ENCODE data around the gene PIF1.

The PIF1 gene

DNA sequence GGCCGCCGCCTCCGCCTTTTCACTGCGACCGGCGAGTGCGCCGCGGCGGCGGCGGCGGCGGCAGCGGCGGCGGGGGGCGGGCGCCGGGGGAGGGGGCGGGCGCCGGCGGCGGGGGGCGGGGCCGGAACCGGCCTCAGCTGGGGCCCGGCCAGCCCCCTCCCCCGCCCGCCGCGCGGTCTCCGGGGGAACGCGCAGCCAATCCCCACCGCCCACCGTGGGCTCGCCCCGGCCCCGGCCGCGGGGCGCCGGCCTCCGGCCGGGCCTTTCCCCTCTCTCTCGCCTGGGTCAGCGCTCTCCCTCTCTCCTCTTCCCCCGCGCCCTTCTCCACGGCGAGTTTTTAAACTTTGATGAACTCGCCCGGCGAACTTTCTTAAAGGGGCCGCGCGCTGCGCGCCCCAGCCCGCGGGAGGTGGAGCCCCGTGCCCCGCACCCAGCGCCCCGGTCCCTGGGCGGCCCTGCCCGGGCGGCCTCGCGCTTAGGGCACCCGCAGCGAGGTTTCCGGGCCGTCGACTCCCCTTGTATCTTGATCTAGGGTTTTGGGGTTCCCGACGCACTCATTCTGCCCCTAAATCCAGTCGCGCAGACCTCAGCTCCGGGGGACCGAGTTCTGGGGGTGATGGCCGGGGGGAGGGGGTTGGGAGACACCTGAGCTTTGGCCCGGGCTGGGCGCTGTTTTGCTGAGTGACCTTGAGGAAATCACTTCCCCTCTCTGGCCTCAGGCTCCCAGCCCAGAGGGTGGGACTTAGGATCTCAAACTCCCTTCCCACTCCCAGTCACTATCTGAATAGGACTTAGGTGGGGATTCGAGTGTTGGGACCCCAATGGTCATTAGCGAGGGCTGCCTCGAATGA, 49.7 kb downstream of the PIF1 start, which contains the start of gene RBPMS2:
RBPMS2 (minus strand) TSS at position 39 of the 851 bp plus-strand sequence. CDS start 270 bp downstream, outside the sequence.
- no peak for TF ChIP-seq ZBTB7A (IDR thresholded peaks at IDR 0.05; ENCODE audit: low read depth)
- TF ChIP-seq, protein P1, sequence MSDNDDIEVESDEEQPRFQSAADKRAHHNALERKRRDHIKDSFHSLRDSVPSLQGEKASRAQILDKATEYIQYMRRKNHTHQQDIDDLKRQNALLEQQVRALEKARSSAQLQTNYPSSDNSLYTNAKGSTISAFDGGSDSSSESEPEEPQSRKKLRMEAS (IDR thresholded peaks at IDR 0.05), result no peak
- TF ChIP-seq EP300 (IDR thresholded peaks at IDR 0.05; ENCODE audit: borderline replicate concordance), result no peak
- no peak for TF ChIP-seq CEBPB (IDR thresholded peaks at IDR 0.05)
- TF ChIP-seq, protein P2, sequence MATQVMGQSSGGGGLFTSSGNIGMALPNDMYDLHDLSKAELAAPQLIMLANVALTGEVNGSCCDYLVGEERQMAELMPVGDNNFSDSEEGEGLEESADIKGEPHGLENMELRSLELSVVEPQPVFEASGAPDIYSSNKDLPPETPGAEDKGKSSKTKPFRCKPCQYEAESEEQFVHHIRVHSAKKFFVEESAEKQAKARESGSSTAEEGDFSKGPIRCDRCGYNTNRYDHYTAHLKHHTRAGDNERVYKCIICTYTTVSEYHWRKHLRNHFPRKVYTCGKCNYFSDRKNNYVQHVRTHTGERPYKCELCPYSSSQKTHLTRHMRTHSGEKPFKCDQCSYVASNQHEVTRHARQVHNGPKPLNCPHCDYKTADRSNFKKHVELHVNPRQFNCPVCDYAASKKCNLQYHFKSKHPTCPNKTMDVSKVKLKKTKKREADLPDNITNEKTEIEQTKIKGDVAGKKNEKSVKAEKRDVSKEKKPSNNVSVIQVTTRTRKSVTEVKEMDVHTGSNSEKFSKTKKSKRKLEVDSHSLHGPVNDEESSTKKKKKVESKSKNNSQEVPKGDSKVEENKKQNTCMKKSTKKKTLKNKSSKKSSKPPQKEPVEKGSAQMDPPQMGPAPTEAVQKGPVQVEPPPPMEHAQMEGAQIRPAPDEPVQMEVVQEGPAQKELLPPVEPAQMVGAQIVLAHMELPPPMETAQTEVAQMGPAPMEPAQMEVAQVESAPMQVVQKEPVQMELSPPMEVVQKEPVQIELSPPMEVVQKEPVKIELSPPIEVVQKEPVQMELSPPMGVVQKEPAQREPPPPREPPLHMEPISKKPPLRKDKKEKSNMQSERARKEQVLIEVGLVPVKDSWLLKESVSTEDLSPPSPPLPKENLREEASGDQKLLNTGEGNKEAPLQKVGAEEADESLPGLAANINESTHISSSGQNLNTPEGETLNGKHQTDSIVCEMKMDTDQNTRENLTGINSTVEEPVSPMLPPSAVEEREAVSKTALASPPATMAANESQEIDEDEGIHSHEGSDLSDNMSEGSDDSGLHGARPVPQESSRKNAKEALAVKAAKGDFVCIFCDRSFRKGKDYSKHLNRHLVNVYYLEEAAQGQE (IDR thresholded peaks at IDR 0.05; ENCODE audit: low read depth), result no peak
- no peak for TF ChIP-seq NFIC (IDR thresholded peaks at IDR 0.05)
- no peak for TF ChIP-seq FOXM1 (IDR thresholded peaks at IDR 0.05; ENCODE audit: borderline replicate concordance, low read depth)
- TF ChIP-seq EGR1 (IDR thresholded peaks at IDR 0.05), result no peak
- no peak for TF ChIP-seq CREB1 (IDR thresholded peaks at IDR 0.05; ENCODE audit: low read depth)
- TF ChIP-seq TCF12 (IDR thresholded peaks at IDR 0.05; ENCODE audit: low read depth), result no peak
- TF ChIP-seq RAD21 (IDR thresholded peaks at IDR 0.05; ENCODE audit: low read depth), result no peak
- TF ChIP-seq TAF1 (IDR thresholded peaks at IDR 0.05; ENCODE audit: low read depth), result no peak
- TF ChIP-seq YY1 (IDR thresholded peaks at IDR 0.05; ENCODE audit: low read depth), result no peak
- TF ChIP-seq, protein P3, sequence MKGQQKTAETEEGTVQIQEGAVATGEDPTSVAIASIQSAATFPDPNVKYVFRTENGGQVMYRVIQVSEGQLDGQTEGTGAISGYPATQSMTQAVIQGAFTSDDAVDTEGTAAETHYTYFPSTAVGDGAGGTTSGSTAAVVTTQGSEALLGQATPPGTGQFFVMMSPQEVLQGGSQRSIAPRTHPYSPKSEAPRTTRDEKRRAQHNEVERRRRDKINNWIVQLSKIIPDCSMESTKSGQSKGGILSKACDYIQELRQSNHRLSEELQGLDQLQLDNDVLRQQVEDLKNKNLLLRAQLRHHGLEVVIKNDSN (IDR thresholded peaks at IDR 0.05), result no peak

DNA sequence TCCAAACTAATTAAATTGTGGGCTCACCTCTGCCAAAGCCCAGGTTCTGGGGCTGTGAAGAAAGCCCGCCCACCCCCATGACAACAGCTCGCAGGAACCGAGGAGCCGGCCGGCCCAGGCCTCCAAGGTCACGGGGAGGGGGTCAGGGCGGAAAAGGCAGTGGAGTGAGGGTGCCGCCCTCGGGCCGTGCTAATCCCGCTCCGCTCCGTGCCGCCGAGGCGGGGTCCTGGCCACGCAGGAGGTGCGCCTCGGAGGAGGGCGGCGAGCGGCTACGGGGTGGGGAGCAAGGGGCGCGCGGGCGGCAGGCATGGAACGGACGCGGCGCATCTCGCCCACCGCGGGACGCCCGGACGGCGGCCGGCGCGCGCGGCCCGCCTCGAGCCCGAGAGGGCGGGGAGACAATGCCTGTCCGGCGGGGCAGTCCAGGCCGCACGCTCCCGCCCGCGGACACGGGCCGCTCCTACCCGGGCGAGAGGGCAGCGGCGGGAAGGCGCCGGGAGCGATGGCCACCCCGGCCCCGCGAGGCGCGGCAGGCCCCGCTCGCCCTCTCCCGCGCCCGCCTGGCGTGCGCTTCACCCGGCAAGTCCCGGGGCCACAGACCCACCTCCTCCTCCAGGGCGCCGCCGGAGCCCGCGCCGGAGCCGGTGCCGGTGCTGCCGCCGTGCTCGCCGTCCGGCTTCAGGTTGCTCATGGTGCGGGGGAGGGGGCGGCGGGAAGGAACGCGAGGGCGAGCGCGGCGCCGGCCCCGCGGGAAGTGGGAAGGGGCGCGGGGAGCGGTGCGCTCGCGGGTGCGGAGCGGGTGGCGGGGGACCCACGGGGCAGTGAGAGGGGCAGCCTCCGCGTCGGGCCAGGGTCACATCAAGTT, 50.6 kb downstream of the PIF1 start:
- TF ChIP-seq, protein P1 (IDR thresholded peaks at IDR 0.05), result peak; percentile 34; the same call in 1 of the 2 replicates
- 0 out of 2 replicates have a peak, but pooled peaks have one; percentile 22 for TF ChIP-seq EGR1 (IDR thresholded peaks at IDR 0.05)
- TF ChIP-seq, protein P3 (IDR thresholded peaks at IDR 0.05), result 0 out of 2 replicates have a peak, but pooled peaks have one; percentile 10
- peak; percentile 61; the same call in 1 of the 2 replicates for TF ChIP-seq ZBTB7A (IDR thresholded peaks at IDR 0.05; ENCODE audit: low read depth)
- TF ChIP-seq YY1 (IDR thresholded peaks at IDR 0.05; ENCODE audit: low read depth), result no peak

DNA sequence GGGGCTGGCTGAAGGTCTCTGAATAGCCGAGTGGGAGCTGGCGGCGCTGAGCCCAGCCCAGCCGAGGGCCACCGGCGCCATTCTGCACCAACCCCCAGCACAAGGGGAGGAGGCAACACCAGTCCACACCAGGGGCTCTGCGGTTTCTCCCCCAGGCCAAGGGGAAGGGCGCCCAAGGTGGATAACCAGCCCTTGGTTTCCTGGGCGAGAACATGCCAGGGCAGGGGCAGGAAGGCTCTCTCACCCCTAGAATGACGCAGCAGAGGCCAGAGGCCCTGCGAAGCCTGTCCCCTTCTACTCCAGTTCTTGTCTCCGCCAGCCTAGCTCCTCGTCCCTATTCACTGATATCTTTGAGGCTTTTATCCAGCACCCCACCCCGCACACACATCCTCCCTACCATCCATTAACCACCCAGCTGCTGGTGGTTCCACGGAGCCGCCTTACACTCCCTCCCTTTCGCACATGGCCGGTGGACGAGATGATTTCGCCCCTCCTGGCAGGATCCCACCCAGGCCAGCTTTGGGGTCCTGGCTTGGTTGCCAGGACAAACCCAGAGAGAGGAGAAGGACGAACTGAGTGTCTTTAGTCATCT, 51.3 kb downstream of the PIF1 start:
- no peak for TF ChIP-seq TEAD4 (IDR thresholded peaks at IDR 0.05)
- TF ChIP-seq, protein P1 (IDR thresholded peaks at IDR 0.05), result 0 out of 2 replicates have a peak, but pooled peaks have one; percentile 23

DNA sequence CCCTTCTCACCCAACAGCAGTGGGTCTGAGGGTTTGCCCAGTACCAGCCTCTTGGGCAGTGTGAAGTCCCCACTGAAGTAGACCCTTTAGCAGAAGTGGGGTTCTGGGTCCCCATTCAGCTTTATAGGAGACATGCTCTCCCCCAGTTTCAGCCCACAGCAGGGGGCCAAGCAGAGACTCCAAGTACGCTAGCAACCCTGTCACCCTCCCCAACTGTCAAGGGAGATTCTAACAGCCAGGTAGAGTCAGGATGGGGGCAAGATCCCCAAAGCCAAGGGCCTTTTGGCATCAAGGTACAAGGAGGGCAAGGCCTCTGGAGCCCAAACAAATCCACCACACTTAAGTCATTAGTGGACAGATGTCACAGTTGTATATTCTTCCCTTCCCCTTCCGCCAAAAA, 51.8 kb downstream of the PIF1 start:
- TF ChIP-seq CREB1 (IDR thresholded peaks at IDR 0.05; ENCODE audit: low read depth) (no peak), YY1 (IDR thresholded peaks at IDR 0.05; ENCODE audit: low read depth) (no peak), FOXM1 (IDR thresholded peaks at IDR 0.05; ENCODE audit: borderline replicate concordance, low read depth) (no peak), NFIC (IDR thresholded peaks at IDR 0.05) (no peak), RAD21 (IDR thresholded peaks at IDR 0.05; ENCODE audit: low read depth) (no peak), TAF1 (IDR thresholded peaks at IDR 0.05; ENCODE audit: low read depth) (no peak), EGR1 (IDR thresholded peaks at IDR 0.05) (no peak)
- TF ChIP-seq, protein P2 (IDR thresholded peaks at IDR 0.05; ENCODE audit: low read depth), result no peak
- TF ChIP-seq, protein P3 (IDR thresholded peaks at IDR 0.05), result no peak

Measured in Ishikawa (cell line).